Endometrial microvascular endothelial cells (primary cell): ENCODE data around the gene FOXL2NB. TPM values are rescaled to one million over a fixed set of nuclear protein-coding genes. Genes with fewer than 3 reads are reported as not detected.

Experiments used
- in situ Hi-C: cut with HindIII; loops from 2 replicates; pipeline ENCODE4 v1.10.0; 2017; ENCODE audit warnings: low sequenced_read_pairs, low pct_unique_long_range_greater_than_20kb; ENCODE audit errors: inconsistent ontology term
- total RNA-seq: library from RNA; depleted of rRNA; stranded (reverse); fragments of >200 nt; gene quantifications from one replicate; pipeline ENCODE4 v1.2.3, GENCODE V29; 2015; ENCODE audit errors: inconsistent ontology term

The FOXL2NB gene
- total RNA-seq, 1 donor from 2014 or later: not detected

DNA sequence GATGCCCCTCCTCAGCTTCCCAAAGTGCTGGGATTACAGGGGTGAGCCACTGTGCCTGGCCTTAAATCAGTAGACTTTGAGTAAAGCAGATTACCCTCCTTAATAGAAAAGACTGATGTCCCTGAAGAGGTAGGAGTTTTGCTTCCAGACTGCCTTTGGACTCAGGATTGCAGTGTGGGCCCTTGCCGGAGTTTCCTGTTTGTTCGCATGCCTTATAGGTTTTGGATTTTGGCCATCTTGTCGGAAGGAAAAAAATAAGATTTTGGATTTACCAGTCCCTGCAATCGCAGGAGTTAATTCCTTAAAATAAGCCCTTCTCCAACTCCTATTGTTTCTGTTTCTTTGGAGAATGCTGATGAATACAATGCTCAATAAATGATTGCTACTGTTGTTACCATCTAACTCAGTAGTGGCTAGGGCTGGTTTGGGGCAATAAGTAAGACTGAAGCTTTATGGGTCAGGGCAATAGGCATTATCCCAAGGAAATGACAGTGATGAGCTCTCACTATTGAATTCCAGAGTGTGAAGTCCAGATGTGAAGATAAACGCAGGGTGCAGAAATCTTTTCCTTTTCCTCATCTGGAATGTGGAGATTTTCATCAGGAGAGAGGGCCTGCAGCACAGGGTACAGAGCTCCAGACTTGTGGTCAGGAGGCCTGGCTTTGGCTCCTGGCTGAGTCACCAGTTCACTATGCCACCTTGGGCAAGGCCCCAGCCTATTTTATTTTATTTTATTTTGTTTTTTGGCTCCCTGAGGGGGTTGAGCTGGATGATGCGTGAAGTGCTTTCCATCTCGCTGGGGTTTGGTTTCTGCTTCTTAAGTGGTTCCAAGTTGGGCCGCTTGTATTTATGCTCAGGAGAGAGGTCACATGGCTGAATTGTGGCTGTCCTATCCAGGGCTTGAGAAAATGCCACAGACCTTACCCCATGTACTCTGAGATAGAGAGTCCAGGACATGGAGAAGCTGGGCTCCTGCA, 25.4 kb upstream of the FOXL2NB start:
- in situ Hi-C loops: loop anchor here (25.0 kb wide), 1 partner anchor 334 kb away; the partner anchor contains the start of gene CEP70

DNA sequence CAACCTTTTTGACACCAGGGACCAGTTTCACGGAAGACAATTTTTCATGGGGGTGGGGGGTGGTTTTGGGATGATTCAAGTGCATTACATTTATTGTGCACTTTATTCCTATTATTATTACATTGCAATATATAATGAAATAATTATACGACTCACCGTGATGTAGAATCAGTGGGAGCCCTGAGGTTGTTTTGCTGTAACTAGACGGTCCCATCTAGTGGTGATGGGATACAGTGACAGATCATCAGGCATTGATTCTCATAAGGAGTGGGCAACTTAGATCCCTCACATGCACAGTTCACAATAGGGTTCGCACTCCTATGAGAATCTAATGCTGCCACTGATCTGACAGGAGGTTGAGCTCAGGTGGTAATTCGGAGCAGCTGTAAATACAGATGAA, 24.6 kb upstream of the FOXL2NB start:
- in situ Hi-C loops: loop anchor here (25.0 kb wide), 1 partner anchor 335 kb away; the partner anchor contains the start of gene CEP70

DNA sequence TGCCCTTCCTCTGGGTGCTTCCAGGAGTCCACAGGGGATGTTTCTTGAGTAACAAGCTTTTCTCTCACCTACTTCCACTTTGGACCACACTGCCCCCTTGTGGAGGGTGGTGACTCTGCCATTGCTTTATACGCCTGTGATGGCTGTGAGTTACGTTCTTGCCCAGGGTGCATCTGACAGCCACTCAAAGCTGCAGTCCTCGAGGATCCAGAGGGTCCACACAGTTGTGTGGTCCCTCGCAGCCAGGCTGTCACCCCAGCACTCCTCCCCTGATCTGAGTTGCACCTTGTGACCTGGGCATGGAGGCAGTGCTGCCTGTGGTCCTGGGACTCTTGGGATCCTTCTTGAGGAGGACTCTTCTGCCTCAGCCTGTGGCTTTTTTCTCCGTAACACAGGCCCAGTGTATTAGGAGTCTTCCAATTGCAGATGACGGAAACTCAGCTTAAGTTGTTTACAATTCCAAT, 23.5 kb upstream of the FOXL2NB start:
- in situ Hi-C loops: loop anchor here (25.0 kb wide), 1 partner anchor 336 kb away; the partner anchor contains the start of gene CEP70

DNA sequence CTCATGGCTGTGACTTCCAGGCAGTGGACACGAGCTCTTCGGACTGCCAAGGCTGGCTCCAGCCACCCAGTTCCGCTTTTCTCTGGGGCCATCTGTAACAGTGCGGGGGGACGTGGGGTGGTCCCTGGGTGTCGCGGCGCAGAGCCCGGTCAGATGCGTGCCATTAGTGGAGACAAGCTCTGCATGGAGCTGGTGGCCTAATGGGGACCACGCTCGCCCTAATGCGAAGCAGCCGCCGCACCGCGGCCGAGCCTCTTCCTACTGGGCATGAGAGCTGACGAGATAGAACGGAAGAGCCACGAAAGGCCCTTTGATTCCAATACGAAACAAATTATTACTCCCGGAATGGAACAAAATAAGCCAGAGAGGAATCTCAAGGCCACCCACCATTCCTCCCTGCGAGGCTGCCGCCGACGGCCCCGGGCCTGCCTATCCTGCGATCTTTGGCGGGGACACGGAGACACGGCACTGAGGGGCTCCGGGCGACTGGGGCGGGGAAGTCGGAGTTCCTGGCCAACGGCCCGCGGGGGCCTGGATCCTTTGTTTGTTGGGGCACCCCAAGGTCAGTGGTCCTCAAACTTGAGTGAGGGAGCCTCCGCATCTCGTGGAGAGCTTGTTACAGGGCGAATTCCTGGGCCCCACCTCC, 18.2 kb upstream of the FOXL2NB start:
- in situ Hi-C loops: loop anchor here (25.0 kb wide), 1 partner anchor 408 kb away; the partner anchor contains the start of gene MRPS22

DNA sequence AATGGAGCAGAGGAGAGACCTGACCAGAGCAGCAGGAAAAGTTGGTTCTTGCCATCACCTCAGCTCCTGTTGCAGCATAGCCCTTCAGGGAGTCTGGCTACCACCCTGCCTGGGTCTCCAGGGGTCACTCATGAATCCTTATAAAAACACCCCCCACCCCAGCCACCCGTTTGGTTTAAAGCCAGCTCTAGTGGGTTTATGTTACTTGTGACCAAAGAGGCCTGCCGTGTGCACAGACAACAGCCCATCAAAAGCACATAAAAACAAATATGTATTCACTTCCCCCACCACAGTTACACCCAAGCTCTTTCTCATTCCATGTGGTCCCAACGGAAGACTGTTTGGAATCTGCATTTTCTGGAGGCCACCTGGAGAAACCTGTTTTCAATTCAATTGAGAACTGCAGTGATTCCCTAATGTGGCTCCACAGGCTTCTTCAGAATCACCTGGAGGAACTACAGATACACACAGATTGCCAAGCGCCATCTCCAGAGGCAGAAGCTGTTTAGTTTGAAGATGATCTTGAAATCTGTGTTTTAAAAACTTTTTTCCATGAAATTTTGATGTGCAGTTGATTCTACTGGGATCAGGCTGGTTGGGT, 13.8 kb upstream of the FOXL2NB start:
- in situ Hi-C loops: loop anchor here (25.0 kb wide), 1 partner anchor 404 kb away; the partner anchor contains the start of gene MRPS22

DNA sequence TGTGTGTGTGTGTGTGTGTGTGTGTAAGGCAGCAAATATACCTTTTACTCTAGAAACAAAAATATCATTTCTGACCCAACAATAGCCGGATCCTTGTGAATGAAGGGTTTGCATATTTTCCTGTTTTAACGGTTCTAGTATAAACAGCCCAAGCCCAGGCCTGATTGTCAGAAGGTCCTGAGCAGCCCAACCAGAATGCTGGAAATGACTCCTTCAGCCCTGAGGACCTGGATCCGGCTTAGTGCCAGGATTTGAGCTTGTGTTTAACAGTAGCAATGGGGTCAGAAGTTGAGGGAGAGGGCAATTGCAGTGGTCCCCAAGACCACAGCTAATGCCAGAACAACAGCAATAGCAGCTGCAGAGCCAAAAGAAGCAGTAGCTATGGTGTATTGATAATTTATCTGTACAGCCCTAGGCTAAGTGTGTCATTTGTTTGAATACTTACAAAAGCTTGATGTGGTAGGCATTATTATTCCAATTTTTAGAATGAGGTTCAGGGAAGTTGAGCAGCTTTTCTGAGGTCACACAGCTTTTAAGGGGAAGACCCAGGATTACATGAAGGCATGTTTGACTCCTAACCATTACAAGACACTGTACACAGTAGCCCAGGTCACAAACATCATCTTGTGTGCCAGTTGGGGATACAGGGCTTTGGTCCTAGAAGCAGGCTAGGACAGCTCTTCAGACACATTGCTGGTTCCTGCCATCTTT, 12.9 kb upstream of the FOXL2NB start:
- in situ Hi-C loops: loop anchor here (25.0 kb wide), 1 partner anchor 403 kb away; the partner anchor contains the start of gene MRPS22

DNA sequence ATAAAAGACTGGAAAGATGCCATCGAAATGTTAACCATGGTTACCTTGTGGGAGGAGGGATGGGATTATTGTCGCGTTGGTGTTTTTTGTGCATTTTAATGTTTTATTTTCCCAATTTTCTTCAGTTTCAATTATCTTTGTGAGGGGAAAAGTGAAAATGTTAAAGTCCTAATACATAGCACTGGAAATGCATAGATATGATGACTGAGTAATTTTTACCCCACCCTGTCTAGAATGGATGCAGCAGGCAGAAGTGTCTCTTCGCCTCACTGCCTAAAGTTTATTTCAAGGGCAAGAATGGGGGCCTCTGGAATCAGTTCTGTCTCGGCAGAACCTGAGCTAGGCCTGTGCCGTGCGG, 11.5 kb upstream of the FOXL2NB start:
- in situ Hi-C loops: loop anchor here (25.0 kb wide), 1 partner anchor 402 kb away; the partner anchor contains the start of gene MRPS22

DNA sequence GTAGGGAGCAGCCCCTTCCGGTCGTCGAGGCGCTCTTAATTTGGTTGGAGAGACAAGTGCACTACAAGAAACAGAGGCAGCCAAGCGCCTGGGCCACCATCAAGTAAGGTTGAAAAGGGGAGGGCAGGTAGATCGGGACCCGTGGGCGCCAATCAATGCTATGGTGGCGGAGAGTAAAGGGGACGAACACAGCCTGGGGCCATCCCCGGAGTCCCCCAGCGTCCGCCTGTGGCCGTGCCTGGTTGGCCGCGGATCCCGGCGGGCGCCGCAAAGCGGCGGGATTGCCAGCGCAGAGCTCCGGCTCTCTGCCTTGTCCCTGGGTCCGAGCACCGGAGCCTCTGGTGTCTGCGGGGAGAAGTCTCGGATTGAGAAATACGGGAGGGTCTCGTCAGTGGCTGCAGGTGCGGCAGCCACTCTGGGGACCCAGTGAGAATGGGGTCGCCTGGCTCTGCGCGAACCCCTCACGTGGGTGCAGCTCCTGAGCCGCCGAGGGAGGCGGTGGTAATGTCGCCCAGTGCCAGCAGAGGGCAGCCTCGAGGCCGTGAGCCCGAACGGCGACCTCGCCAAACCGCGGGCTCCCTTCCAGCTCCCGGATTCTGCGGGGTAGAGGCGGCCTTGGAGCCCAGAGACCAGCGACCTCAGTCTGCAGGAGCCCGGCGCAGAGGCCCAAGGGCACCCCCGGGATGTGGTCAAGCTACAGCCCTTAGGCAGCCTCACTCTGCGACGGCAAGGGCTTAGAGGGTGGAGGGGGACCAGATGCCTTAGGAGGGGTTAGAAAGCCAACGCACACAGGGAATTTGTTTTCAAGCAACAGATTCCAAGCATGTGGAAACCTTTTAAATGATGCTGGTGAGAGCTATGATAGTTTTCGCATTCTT, 10.9 kb upstream of the FOXL2NB start:
- in situ Hi-C loops: loop anchor here (25.0 kb wide), 1 partner anchor 401 kb away; the partner anchor contains the start of gene MRPS22

DNA sequence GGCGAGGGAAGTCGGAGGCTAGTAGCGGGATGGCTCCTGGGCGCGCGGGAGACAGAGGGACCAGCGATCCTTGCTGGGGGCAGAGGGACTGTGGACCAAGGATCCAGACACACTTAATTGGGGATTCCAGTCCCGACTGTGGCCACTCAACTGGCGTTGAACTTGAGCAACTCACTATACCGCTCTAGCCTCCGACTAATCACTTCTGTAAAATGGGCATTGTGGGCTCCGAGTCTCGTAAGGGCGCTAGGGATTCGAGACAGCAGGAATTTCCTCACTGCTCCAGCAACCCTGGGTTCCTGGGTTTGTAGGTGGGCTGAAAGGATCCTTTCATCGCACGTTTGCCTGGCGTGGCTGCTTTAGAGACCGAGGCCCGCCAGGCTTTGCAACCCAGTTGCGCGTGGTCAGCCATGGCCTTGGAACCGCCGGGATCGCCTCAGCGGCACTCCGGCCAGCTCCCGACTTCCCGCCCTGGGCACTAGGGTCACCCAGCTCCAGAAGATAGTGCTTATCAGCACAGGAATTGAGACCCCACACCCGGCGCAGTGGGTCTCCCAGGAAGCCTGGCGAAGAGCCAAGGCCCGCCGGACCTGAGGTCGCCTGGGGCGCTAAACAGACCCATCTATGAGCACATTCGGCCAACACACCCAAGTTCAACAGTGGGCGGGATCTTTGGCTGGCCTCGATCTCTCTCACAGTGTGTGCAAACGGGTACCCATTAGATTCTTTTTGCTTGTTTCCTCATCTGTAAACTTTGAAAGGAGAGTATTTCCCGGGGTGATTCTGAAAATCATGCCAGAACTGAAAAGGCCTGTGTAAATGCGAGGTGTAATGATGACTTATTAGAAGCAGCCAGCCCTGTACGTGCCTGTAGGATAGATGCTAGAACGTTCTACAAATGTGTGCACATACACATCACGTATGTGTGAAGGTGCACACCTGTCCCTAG, 10.0 kb upstream of the FOXL2NB start:
- in situ Hi-C loops: loop anchor here (25.0 kb wide), 1 partner anchor 400 kb away; the partner anchor contains the start of gene MRPS22

DNA sequence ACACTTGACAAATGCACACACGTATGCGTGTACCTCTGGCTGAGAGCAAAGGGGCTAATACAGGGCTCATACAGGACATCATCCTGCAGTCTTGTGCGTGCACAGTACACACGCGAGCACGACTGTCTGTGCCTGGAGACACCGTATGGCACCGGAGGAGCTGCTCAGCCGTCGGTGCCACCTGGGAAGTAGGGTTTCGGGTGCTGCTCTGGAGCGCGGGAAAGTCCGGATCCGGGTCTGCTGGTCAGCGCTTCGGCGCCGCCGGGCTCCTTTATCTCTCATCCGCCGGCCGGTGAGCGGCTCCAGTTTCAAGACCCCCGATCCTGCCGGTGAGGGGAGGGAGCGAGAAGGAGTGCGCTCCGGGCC, 9.3 kb upstream of the FOXL2NB start:
- in situ Hi-C loops: loop anchor here (25.0 kb wide), 1 partner anchor 400 kb away; the partner anchor contains the start of gene MRPS22

DNA sequence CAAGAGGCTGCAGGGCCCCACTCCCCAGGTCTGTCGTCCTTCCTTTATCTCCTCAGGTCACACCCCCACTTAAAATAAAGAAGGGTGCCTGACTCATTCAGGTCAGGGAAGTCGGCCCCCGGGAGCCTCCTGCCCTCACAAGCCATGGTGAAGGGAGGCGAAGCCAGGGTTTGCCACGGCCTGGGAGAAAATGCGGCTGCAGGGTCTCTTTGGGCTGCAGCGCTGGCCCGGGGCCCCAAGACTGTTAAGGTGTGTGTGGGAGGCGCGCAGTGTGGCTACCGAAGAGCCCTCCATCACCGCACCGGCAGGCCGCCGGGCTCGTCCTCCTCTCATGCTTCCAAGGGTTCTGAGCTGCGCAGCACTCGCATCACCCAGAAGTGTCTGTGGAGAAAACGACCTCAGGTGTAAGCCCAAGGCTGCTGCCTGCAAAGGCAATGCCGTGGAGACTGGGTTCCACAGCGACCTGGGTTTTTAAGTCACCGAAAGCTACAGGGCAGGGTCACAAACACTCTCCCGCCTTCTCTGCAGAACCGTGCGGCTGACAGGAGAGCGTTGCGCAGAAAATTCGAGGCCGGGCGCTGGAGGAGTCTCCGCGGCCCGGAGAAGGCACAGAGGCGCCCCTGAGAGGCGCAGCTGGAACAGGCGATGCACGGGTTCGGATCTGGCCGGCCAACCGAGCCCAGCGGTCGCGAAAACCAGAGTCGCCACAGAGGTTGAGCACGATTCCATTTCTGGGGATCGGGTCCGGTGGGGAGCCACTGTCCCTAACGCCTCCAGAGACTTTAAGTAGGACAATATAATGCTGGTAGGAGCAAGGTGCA, 8.8 kb upstream of the FOXL2NB start:
- in situ Hi-C loops: loop anchor here (25.0 kb wide), 1 partner anchor 399 kb away; the partner anchor contains the start of gene MRPS22

DNA sequence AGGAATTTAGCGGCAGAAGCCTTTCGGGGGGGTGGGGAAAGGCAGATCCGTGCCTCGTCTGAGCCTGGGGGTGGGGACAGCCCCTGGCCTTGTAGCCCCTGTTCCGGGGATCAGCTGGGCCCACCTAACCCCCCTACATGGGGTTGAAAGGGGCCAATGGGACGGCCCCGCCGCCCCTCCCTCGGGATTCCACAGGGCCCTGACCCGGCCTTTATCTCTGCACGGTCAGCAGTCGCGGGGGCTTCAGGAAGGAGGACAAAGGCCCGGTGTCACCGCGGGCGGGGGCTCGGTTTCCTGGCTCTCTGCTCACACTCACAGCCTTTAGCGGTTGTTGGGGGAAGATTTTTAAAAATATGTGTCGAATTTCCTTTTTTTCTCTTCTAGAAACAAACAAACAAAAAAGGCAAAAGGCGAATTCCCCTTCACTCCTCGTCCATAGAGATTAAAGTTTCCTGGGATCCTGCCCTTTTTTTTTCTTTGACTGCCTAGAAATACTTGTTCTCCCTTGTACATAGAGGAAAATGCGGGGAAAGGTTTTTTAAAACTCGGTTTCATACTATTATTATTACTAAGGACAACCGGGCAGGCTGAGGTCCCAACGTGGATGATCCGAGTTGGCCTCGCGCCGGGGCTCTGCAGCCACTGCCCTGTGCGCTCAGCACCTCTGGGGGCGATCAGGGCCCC, 8.0 kb upstream of the FOXL2NB start:
- in situ Hi-C loops: loop anchor here (25.0 kb wide), 1 partner anchor 398 kb away; the partner anchor contains the start of gene MRPS22

DNA sequence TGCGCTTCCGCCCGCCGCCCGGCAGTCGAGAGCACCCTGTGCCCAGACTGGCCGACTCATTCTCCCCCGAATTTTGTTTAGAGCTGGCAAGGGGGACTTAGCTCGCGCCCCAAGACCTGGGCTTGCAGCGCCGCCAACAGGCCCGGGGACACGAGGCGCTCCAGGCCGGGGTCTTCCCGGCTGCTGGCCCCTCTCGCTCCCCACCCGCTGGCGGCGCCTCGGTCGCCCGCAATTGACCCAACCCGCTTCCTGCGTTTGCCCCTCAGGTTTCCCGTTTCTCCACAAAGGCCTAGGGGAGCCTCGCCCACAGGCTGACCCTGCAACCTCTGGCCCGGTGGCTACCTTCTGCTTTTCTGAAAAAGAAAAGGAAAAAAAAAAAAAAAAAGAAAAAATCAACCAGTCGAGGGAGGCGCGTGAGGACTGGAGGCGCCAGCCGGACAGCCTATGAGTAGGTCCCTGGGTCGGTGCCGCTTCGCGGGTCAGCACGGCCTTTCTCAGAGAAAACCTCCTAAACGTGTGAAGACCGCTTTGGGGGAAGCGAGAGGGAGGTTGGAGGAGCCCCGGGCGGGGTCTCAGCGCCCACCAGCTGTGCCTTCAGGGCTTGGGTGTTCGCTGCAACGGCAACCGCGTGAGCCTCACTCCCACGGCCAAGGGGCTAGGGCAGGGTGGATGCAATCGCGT, 7.3 kb upstream of the FOXL2NB start:
- in situ Hi-C loops: loop anchor here (25.0 kb wide), 1 partner anchor 398 kb away; the partner anchor contains the start of gene MRPS22

DNA sequence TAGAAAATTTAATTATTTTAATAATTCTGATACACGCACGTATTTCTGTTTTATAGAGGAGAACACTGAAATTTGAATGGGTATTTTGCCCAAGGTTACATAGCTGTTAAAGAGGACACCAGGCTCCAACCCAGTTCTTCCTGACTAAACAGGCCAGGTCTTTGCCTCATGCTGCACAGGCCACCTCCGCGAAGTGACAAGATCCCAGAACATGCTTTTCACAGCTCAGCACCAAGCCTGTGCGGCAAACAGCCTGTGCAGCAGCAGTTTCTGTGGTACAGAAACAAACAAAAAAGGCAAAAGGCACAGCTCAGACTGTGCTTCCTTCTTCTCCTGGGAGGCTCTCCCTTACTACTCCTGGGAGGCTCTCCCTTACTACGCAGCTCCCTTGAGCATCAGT, 6.6 kb upstream of the FOXL2NB start:
- in situ Hi-C loops: loop anchor here (25.0 kb wide), 1 partner anchor 397 kb away; the partner anchor contains the start of gene MRPS22
